ENCODE measurements around the gene GABRR1. TPM values are rescaled to one million over a fixed set of nuclear protein-coding genes. Genes with fewer than 3 reads are reported as not detected.

Gene GABRR1
- total RNA-seq, 1 experiment from 2014 or later: 0.33 TPM

- Histone ChIP-seq H2AK5ac (ENCODE audit: insufficient read length, low read length) (no peak overlapping the region), H3K79me1 (ENCODE audit: insufficient read depth, low read depth, low read length, poor library complexity, severe bottlenecking) (no peaks in the 10 kb centered on the region), H2BK20ac (ENCODE audit: low read depth, low read length, poor library complexity, severe bottlenecking) (no peak overlapping the region), H4K8ac (replicated peaks; ENCODE audit: insufficient read length, low read depth, low read length) (no peak overlapping the region), H3K9ac (ENCODE audit: extremely low read depth, insufficient read length, low read length) (no peak overlapping the region), H2AFZ (ENCODE audit: low read length) (no peak overlapping the region), H3K18ac (ENCODE audit: insufficient read length, low read depth, low read length) (no peak overlapping the region), H3K23me2 (ENCODE audit: insufficient read length, low read depth, low read length, poor library complexity, severe bottlenecking) (no peaks in the 10 kb centered on the region), H2BK5ac (ENCODE audit: insufficient read length, low read length) (no peak overlapping the region), H4K20me1 (ENCODE audit: control insufficient read depth, insufficient read depth, insufficient read length) (no peaks in the 10 kb centered on the region), H3K56ac (ENCODE audit: insufficient read length, low read depth, low read length) (no peak overlapping the region), H4K91ac (ENCODE audit: insufficient read length, low read depth, low read length) (no peak overlapping the region), H3K23ac (ENCODE audit: insufficient read length, low read depth, low read length) (no peak overlapping the region), H3T11ph (ENCODE audit: low read length) (no peak overlapping the region), H3K9me3 (ENCODE audit: control insufficient read depth, low read depth, low read length) (no peaks in the 10 kb centered on the region), H3K79me2 (ENCODE audit: insufficient read depth, low read length) (no peaks in the 10 kb centered on the region), H2BK120ac (ENCODE audit: low read depth, low read length, poor library complexity, severe bottlenecking) (no peak overlapping the region), H4K5ac (ENCODE audit: insufficient read length, low read depth, low read length) (no peak overlapping the region), H2BK12ac (ENCODE audit: insufficient read length, low read depth, low read length) (no peak overlapping the region), H3K4me2 (ENCODE audit: insufficient read depth, insufficient read length, low read length) (no peak overlapping the region), H2BK15ac (ENCODE audit: low read depth, low read length) (no peak overlapping the region), H3K27ac (ENCODE audit: insufficient read length, low read depth, low read length) (no peak overlapping the region), H3K27me3 (ENCODE audit: insufficient read depth, low read length) (no peaks in the 10 kb centered on the region), H3K4ac (ENCODE audit: low read depth, low read length) (no peak overlapping the region), H3K14ac (ENCODE audit: insufficient read depth, low read length) (no peak overlapping the region), H3K4me1 (ENCODE audit: insufficient read depth, low read length) (no peaks in the 10 kb centered on the region)
- Mint-ChIP-seq H3K27ac (no peak overlapping the region; a peak in 1 of 7 replicates), H3K4me1 (no peaks in the 10 kb centered on the region), H3K4me3 (no peak overlapping the region), H3K9me3 (no peaks in the 10 kb centered on the region), H3K27me3 (ENCODE audit: low read depth) (peaks cover 1% of the 10 kb centered on the region; the same call in 1 of the 2 replicates), H3K36me3 (ENCODE audit: insufficient read depth in 1 of 3, low read depth in 3 of 3) (no peaks in the 10 kb centered on the region)
- TF ChIP-seq CTCF (conservative IDR thresholded peaks at IDR 0.05): no peak
- DNase-seq: no peak
- WGBS (ENCODE audit: extremely low coverage, insufficient read length, low lambda C conversion rate): no CpG with 5 or more reads among the region's 3 CpGs
Observed at GRCh38 chr6:89258912-89259311, 41.8 kb upstream of the GABRR1 start.
